Measurements from ENCODE around the gene TUBD1.

DNA sequence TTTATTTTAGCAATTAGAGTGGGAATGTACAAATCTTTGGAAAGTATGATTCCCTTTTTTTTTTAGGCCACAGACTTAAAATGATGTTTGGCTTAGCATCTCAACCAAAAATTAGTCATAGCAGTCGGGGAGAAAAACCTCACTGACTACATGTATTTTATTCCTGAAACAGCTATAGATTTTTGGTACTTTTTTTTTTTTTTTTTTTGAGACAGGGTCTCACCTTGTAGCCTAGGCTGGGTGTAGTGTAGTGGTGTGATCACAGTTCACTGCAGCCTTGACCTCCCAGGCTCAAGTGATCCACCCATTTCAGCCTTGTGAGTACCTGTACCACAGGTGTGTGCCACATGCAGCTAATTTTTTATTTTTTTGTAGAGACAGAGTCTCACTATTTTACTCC, 48.4 kb upstream of the TUBD1 start:
- TF ChIP-seq TAF1 (IDR thresholded peaks at IDR 0.05; ENCODE audit: borderline replicate concordance, low read depth, low read length) = no peak
- TF ChIP-seq POLR2A (IDR thresholded peaks at IDR 0.05; ENCODE audit: low read depth, low read length) = no peak

Measured in GM12892 (cell line).